ENCODE data around the gene C22orf15.

- TF ChIP-seq, protein P1, sequence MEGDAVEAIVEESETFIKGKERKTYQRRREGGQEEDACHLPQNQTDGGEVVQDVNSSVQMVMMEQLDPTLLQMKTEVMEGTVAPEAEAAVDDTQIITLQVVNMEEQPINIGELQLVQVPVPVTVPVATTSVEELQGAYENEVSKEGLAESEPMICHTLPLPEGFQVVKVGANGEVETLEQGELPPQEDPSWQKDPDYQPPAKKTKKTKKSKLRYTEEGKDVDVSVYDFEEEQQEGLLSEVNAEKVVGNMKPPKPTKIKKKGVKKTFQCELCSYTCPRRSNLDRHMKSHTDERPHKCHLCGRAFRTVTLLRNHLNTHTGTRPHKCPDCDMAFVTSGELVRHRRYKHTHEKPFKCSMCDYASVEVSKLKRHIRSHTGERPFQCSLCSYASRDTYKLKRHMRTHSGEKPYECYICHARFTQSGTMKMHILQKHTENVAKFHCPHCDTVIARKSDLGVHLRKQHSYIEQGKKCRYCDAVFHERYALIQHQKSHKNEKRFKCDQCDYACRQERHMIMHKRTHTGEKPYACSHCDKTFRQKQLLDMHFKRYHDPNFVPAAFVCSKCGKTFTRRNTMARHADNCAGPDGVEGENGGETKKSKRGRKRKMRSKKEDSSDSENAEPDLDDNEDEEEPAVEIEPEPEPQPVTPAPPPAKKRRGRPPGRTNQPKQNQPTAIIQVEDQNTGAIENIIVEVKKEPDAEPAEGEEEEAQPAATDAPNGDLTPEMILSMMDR (IDR thresholded peaks at IDR 0.05), result no peak
- no peak for TF ChIP-seq POLR2A (IDR thresholded peaks at IDR 0.05)
Observed at GRCh38 chr22:23751441-23751996, 11.3 kb upstream of the C22orf15 start.
